Measurements from ENCODE around the gene CCDC27.

The CCDC27 gene

GRCh38 chr1:3772027-3772714, 19.9 kb downstream of the CCDC27 start:
- peak overlapping the region; percentile 96 for H3K4me2 ChIP-seq (ENCODE audit: low read length)
- no peaks in the 10 kb centered on the region for H3K36me3 ChIP-seq (ENCODE audit: control insufficient read depth, low read length)
- H3K4me3 ChIP-seq (ENCODE audit: low read length): peak overlapping the region; percentile 80
- H3K27me3 ChIP-seq (ENCODE audit: control insufficient read depth, low read length): peaks cover 21% of the 10 kb centered on the region
- peaks cover 28% of the 10 kb centered on the region for H3K4me1 ChIP-seq (ENCODE audit: control insufficient read depth, low read length)
- H3K9me2 ChIP-seq (replicated peaks; ENCODE audit: control insufficient read depth, low read length): no peaks in the 10 kb centered on the region
- TF ChIP-seq, protein P1, sequence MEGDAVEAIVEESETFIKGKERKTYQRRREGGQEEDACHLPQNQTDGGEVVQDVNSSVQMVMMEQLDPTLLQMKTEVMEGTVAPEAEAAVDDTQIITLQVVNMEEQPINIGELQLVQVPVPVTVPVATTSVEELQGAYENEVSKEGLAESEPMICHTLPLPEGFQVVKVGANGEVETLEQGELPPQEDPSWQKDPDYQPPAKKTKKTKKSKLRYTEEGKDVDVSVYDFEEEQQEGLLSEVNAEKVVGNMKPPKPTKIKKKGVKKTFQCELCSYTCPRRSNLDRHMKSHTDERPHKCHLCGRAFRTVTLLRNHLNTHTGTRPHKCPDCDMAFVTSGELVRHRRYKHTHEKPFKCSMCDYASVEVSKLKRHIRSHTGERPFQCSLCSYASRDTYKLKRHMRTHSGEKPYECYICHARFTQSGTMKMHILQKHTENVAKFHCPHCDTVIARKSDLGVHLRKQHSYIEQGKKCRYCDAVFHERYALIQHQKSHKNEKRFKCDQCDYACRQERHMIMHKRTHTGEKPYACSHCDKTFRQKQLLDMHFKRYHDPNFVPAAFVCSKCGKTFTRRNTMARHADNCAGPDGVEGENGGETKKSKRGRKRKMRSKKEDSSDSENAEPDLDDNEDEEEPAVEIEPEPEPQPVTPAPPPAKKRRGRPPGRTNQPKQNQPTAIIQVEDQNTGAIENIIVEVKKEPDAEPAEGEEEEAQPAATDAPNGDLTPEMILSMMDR (IDR thresholded peaks at IDR 0.05; ENCODE audit: low read depth, low read length, poor library complexity, severe bottlenecking): no peak
- TF ChIP-seq EZH2phosphoT487 (IDR thresholded peaks at IDR 0.05; ENCODE audit: borderline replicate concordance, low read length): no peak
- no peaks in the 10 kb centered on the region for H3K9me3 ChIP-seq (ENCODE audit: control insufficient read depth, insufficient read depth, low read length)
- H3K27ac ChIP-seq (ENCODE audit: low read depth, low read length): no peak overlapping the region
- no peaks in the 10 kb centered on the region for H4K20me1 ChIP-seq (ENCODE audit: control insufficient read depth, insufficient read depth, low read depth, low read length)
- H3F3A ChIP-seq (ENCODE audit: control insufficient read depth, insufficient read depth): no peaks in the 10 kb centered on the region
- no peaks in the 10 kb centered on the region for H3K79me2 ChIP-seq (ENCODE audit: control insufficient read depth, low read length)

GRCh38 chr1:3772715-3773571, 20.7 kb downstream of the CCDC27 start, which contains the start of gene SMIM1:
SMIM1 (plus strand) TSS chr1:3772749; CDS start chr1:3775374, 2,625 bp downstream.
- no peaks in the 10 kb centered on the region for H3K9me3 ChIP-seq (ENCODE audit: control insufficient read depth, insufficient read depth, low read length)
- H3K79me2 ChIP-seq (ENCODE audit: control insufficient read depth, low read length): no peaks in the 10 kb centered on the region
- H3F3A ChIP-seq (ENCODE audit: control insufficient read depth, insufficient read depth): no peaks in the 10 kb centered on the region
- H3K36me3 ChIP-seq (ENCODE audit: control insufficient read depth, low read length): no peaks in the 10 kb centered on the region
- H3K27ac ChIP-seq (ENCODE audit: low read depth, low read length): no peak within 1 kb of the TSS
- peak within 1 kb of the TSS; percentile 80 for H3K4me3 ChIP-seq (ENCODE audit: low read length)
- H3K4me2 ChIP-seq (ENCODE audit: low read length): peak within 1 kb of the TSS; percentile 96
- H3K9me2 ChIP-seq (replicated peaks; ENCODE audit: control insufficient read depth, low read length): no peaks in the 10 kb centered on the region
- TF ChIP-seq EZH2phosphoT487 (IDR thresholded peaks at IDR 0.05; ENCODE audit: borderline replicate concordance, low read length): no peak
- TF ChIP-seq, protein P1 (IDR thresholded peaks at IDR 0.05; ENCODE audit: low read depth, low read length, poor library complexity, severe bottlenecking): no peak
- peaks cover 28% of the 10 kb centered on the region for H3K4me1 ChIP-seq (ENCODE audit: control insufficient read depth, low read length)
- no peaks in the 10 kb centered on the region for H4K20me1 ChIP-seq (ENCODE audit: control insufficient read depth, insufficient read depth, low read depth, low read length)
- H3K27me3 ChIP-seq (ENCODE audit: control insufficient read depth, low read length): peaks cover 21% of the 10 kb centered on the region

DNA sequence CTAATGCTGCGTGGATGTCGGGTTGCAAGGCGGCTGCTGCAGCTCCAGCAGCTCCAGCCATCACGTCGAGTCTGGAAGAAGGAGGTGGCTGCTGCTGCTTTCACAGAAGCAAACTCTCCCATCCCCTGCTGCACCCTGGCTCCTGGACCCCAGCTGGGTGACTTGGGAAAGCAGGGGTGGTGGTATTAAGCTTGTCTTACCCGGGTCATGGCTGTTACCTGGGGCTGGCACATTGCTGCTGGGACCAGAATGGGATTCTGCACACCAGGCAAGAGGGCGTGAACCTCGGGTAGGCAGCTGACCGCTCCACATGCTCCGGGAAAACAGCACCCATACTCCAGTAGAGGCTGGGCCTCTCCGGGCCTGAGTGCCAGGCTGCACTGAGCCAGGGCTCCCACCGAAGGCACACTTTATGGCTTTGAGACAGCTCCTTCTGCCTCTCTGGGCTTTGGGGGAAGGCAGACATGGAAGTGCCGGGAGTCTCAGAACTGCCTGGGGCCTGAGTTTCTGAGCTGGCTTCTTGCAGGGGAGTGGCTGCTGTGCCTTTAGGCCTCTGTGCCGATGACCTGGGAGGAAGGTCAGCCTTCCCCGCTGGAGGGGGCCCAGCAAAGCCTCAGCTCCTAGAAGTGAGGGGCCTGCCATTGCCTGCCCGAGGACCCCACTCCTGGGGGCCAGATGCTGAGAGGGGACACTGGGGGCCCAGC, 21.5 kb downstream of the CCDC27 start:
- Histone ChIP-seq H3K79me2 (ENCODE audit: control insufficient read depth, low read length) (no peaks in the 10 kb centered on the region), H3K4me3 (ENCODE audit: low read length) (no peak overlapping the region), H3K27ac (ENCODE audit: low read depth, low read length) (no peak overlapping the region), H3K36me3 (ENCODE audit: control insufficient read depth, low read length) (peaks cover 1% of the 10 kb centered on the region; the same call in 1 of the 2 replicates), H3K4me2 (ENCODE audit: low read length) (no peak overlapping the region), H3K9me2 (replicated peaks; ENCODE audit: control insufficient read depth, low read length) (no peaks in the 10 kb centered on the region), H3F3A (ENCODE audit: control insufficient read depth, insufficient read depth) (no peaks in the 10 kb centered on the region), H3K4me1 (ENCODE audit: control insufficient read depth, low read length) (peaks cover 28% of the 10 kb centered on the region), H3K27me3 (ENCODE audit: control insufficient read depth, low read length) (peaks cover 21% of the 10 kb centered on the region), H3K9me3 (ENCODE audit: control insufficient read depth, insufficient read depth, low read length) (no peaks in the 10 kb centered on the region), H4K20me1 (ENCODE audit: control insufficient read depth, insufficient read depth, low read depth, low read length) (no peaks in the 10 kb centered on the region)
- TF ChIP-seq, protein P1 (IDR thresholded peaks at IDR 0.05; ENCODE audit: low read depth, low read length, poor library complexity, severe bottlenecking): no peak
- TF ChIP-seq EZH2phosphoT487 (IDR thresholded peaks at IDR 0.05; ENCODE audit: borderline replicate concordance, low read length): no peak

Measured in DOHH2 (cell line).